Keratinocyte (primary cell): ENCODE results near the gene NTSR1. TPM values are rescaled to one million over a fixed set of nuclear protein-coding genes. Genes with fewer than 3 reads are reported as not detected.

Experiments
- DNase-seq: peaks from one replicate; pipeline ENCODE4 v3.0.0-alpha.2; 2011; ENCODE audit warnings: low read depth, missing footprints, low spot score
- FAIRE-seq: peaks from 2 replicates; lab custom pipeline; 2011; peaks lifted over from hg19 to GRCh38; lab: Jason Lieb, UNC
- H2AFZ ChIP-seq: 2 replicates; pipeline ENCODE4 v1.6.0; 2012; ENCODE audit warnings: low read length, control low read depth, inconsistent platforms; ENCODE audit not compliant: control insufficient read depth
- H3K27ac ChIP-seq: 2 replicates; pipeline ENCODE4 v1.5.1; 2011; ENCODE audit warnings: low read length; ENCODE audit not compliant: control insufficient read depth, insufficient read depth
- H3K27me3 ChIP-seq: 3 replicates; pipeline ENCODE4 v1.6.0; 2011; ENCODE audit warnings: low read length; ENCODE audit not compliant: control insufficient read depth, insufficient read depth; ENCODE audit errors: extremely low read depth
- H3K36me3 ChIP-seq, 2 experiments: 2 replicates in 1 of 2; 3 replicates in 1 of 2; pipeline ENCODE4 v1.5.1; 2011; ENCODE audit warnings: low read length in 2 of 2, mild to moderate bottlenecking in 1 of 2; ENCODE audit not compliant: control insufficient read depth in 2 of 2, insufficient read depth in 2 of 2; ENCODE audit errors: extremely low read depth in 1 of 2
- H3K4me1 ChIP-seq: 3 replicates; pipeline ENCODE4 v1.5.1; 2011; ENCODE audit warnings: low read length; ENCODE audit not compliant: control insufficient read depth, insufficient read depth; ENCODE audit errors: extremely low read depth
- H3K4me2 ChIP-seq: 3 replicates; pipeline ENCODE4 v1.6.0; 2011; ENCODE audit warnings: low read depth, low read length; ENCODE audit not compliant: control insufficient read depth, insufficient read depth; ENCODE audit errors: extremely low read depth
- H3K4me3 ChIP-seq, 3 experiments: fragments of 200-600 bp in 1 of 3; sonication (generic) in 1 of 3; 2 replicates in 2 of 3; 3 replicates in 1 of 3; pipeline ENCODE4 v1.5.1; 2011 to 2016; ENCODE audit warnings: low read length in 3 of 3, mild to moderate bottlenecking in 3 of 3, control low read depth in 2 of 3, inconsistent platforms in 1 of 3, low read depth in 1 of 3, mixed read lengths in 1 of 3, mixed run types in 1 of 3, moderate library complexity in 1 of 3; ENCODE audit not compliant: control insufficient read depth in 2 of 3, insufficient read depth in 2 of 3; ENCODE audit errors: extremely low read depth in 1 of 3
- H3K79me2 ChIP-seq: 2 replicates; pipeline ENCODE4 v1.6.0; 2012; ENCODE audit warnings: low read length; ENCODE audit not compliant: control insufficient read depth, insufficient read depth
- H3K9ac ChIP-seq: 3 replicates; pipeline ENCODE4 v1.6.0; 2011; ENCODE audit warnings: low read length; ENCODE audit not compliant: control insufficient read depth, insufficient read depth; ENCODE audit errors: extremely low read depth
- H3K9me1 ChIP-seq: 3 replicates; pipeline ENCODE4 v1.6.0; 2011; ENCODE audit warnings: low read length; ENCODE audit not compliant: control insufficient read depth, insufficient read depth; ENCODE audit errors: extremely low read depth
- H3K9me3 ChIP-seq: 2 replicates; pipeline ENCODE4 v1.5.1; 2012; ENCODE audit warnings: low read depth, low read length; ENCODE audit not compliant: control insufficient read depth
- H4K20me1 ChIP-seq: 3 replicates; pipeline ENCODE4 v1.6.0; 2011; ENCODE audit warnings: low read length; ENCODE audit not compliant: control insufficient read depth, insufficient read depth; ENCODE audit errors: extremely low read depth
- EZH2 ChIP-seq: IDR thresholded peaks from one replicate; pipeline ENCODE4 v1.6.1; 2012; ENCODE audit warnings: inconsistent platforms, mild to moderate bottlenecking, low read length, moderate library complexity
- dilution Hi-C: fragments of 300-500 bp; cut with MboI; formaldehyde crosslinking; loops from one replicate; pipeline ENCODE4 v1.7.0; 2020; ENCODE audit warnings: low sequenced_read_pairs; ENCODE audit not compliant: extremely low pct_ligation_motif_present
- polyA plus RNA-seq, 5 experiments: library from polyadenylated mRNA; depleted of rRNA in 3 of 5; stranded (reverse) in 3 of 5; stranded (forward) in 1 of 5; unstranded in 1 of 5; fragments of >200 nt; gene quantifications; 1 replicate in 1 of 5; 2 replicates in 3 of 5; 3 replicates in 1 of 5; pipeline versions ENCODE4 v1.2.1 to v1.2.3, GENCODE V29; 2011 to 2012; ENCODE audit warnings: missing spikeins in 2 of 5, low read depth in 1 of 5, low replicate concordance in 1 of 5
- TF ChIP-seq, protein P1 (sequence below), 3 experiments: IDR thresholded peaks in 1 of 3; conservative IDR thresholded peaks in 1 of 3; optimal IDR thresholded peaks in 1 of 3; 2 replicates in 2 of 3; 3 replicates in 1 of 3; pipeline versions ENCODE3 to v1.5.1; 2011; ENCODE audit warnings: low read length in 3 of 3, mild to moderate bottlenecking in 3 of 3, moderate library complexity in 2 of 3, control low read depth in 1 of 3, inconsistent platforms in 1 of 3; ENCODE audit not compliant: insufficient read depth in 2 of 3; ENCODE audit errors: extremely low read depth in 1 of 3

The NTSR1 gene
- polyA plus RNA-seq, 1 donor (not counting 4 experiments of a cell fraction or from before 2014, with no cell fraction given): 0.55 TPM

DNA sequence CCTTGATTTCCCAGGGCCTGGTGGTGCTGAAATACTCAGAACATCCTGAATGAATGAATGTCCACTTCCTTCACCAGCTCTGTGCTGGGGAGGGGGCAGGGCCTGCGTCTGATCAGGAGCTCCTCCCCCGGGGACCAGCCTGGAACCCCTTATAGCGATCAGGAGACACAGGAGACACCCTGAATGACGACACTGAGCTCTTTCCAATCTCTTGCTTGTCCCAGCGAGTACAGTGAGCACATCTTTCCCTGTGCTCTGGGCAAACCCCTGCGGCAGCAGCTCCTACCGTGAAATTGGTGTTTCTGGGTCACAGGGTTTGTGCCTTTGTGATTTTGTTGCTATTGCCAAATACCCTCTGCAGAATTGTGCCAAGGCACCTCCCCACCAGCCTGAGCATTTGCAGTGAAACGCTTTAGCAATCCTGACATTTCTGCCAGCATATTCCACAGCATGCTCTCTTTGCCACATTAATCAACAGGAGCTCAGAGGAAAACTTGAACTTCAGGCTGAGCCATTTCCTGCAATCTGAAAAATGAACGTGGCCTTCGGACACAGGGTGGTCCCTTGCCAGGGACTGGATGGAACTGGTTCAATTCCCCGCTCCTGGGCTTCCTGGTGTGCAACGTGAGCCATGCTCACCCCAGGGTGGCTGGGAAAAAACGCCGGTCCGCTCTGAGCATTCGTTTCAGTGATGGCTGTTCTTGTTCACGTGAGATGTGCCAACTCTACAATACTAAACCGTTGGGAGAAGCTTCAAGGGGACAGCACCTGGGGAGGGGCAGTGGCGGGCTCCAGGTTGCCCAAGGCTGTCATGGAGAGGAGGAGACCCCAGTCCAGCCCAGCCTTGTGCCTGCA, 64.6 kb downstream of the NTSR1 start:
- FAIRE-seq: peak; percentile 87

DNA sequence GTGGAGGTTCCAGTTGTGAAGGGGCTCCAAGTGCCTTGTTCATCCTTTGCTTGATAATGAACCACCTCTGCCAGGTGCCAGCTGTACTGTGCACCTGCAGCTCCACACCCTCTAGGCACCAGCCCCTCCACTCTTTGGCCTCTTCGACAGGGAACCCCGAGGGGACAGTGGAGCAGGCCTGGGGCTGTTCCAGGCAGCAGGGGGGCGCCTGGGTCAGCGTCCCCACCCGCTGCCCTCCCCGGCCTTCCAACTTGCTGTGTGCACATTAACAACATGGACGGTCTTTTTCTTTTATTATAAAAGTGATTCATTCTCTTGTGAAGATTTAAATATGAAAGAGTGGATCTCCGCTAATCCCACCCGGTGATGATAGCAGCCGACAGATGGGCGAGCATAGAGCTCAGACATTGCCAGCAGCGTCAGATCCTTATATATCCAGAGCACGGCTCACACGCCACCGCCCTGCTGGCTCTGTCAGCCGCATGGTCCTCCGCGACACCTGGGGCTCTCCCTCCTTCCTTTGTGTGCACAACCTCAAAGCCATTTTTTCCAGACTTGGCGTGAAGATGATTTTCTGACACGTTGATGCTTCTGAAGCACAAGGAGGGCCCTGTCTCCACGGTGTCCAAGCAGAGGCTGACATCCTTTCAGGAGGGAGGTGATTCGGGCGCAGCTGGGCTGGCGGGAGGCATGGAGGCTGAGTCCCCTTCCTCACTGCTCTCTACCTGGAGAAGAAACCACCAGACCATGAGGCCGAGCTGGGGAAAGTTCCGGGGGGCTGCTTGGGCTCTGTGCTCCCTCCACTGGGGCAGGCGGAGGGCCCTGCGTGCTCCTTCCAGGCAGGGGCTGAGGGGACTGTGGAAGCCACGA, 65.4 kb downstream of the NTSR1 start:
- Histone ChIP-seq H3K27me3 (no peaks in the 10 kb centered on the region), H4K20me1 (no peaks in the 10 kb centered on the region), H3K9ac (no peak overlapping the region), H3K9me1 (no peaks in the 10 kb centered on the region), H3K4me2 (no peak overlapping the region), H3K9me3 (no peaks in the 10 kb centered on the region), H3K4me3 (no peak overlapping the region), H3K4me1 (peaks cover 22% of the 10 kb centered on the region), H2AFZ (no peak overlapping the region), H3K79me2 (no peaks in the 10 kb centered on the region), H3K36me3 (no peaks in the 10 kb centered on the region), H3K27ac (no peak overlapping the region)
- TF ChIP-seq, protein P1, sequence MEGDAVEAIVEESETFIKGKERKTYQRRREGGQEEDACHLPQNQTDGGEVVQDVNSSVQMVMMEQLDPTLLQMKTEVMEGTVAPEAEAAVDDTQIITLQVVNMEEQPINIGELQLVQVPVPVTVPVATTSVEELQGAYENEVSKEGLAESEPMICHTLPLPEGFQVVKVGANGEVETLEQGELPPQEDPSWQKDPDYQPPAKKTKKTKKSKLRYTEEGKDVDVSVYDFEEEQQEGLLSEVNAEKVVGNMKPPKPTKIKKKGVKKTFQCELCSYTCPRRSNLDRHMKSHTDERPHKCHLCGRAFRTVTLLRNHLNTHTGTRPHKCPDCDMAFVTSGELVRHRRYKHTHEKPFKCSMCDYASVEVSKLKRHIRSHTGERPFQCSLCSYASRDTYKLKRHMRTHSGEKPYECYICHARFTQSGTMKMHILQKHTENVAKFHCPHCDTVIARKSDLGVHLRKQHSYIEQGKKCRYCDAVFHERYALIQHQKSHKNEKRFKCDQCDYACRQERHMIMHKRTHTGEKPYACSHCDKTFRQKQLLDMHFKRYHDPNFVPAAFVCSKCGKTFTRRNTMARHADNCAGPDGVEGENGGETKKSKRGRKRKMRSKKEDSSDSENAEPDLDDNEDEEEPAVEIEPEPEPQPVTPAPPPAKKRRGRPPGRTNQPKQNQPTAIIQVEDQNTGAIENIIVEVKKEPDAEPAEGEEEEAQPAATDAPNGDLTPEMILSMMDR (optimal IDR thresholded peaks at IDR 0.05 in 1 of 3, IDR thresholded peaks at IDR 0.05 in 1 of 3, conservative IDR thresholded peaks at IDR 0.05 in 1 of 3; ENCODE audit: extremely low read depth in 1 of 3, insufficient read depth in 2 of 3, low read length in 3 of 3): no peak
- TF ChIP-seq EZH2: no peak
- dilution Hi-C loops: no loop called here
- FAIRE-seq (no peak), DNase-seq (no peak)

More for the DNA sequence above, 64.6 kb downstream of the NTSR1 start:
- TF ChIP-seq, protein P1 (optimal IDR thresholded peaks at IDR 0.05 in 1 of 3, IDR thresholded peaks at IDR 0.05 in 1 of 3, conservative IDR thresholded peaks at IDR 0.05 in 1 of 3; ENCODE audit: extremely low read depth in 1 of 3, insufficient read depth in 2 of 3, low read length in 3 of 3): no peak
- TF ChIP-seq EZH2: no peak
- dilution Hi-C loops: no loop called here
- H3K27ac ChIP-seq: peak overlapping the region; percentile 7
- DNase-seq: no peak
- H3K9ac ChIP-seq: peak overlapping the region; percentile 36
- H3K27me3 ChIP-seq: no peaks in the 10 kb centered on the region
- H3K9me3 ChIP-seq: no peaks in the 10 kb centered on the region
- no peaks in the 10 kb centered on the region for H4K20me1 ChIP-seq
- no peaks in the 10 kb centered on the region for H3K9me1 ChIP-seq
- H3K4me1 ChIP-seq: peaks cover 31% of the 10 kb centered on the region
- H2AFZ ChIP-seq: no peak overlapping the region
- peak overlapping the region; percentile 58 for H3K4me2 ChIP-seq
- H3K79me2 ChIP-seq: no peaks in the 10 kb centered on the region
- H3K36me3 ChIP-seq: no peaks in the 10 kb centered on the region
- peak overlapping the region in 1 of 3 experiments; percentile 38 for H3K4me3 ChIP-seq
